Stimulated activated CD4-positive, alpha-beta T cell treated with anti-CD3 and anti-CD28 coated beads, Interleukin-12 subunit alpha, Interleukin-12 subunit beta, amount 100 ng/mL, for 4 hours (primary cell): ENCODE results near the gene NOS2.

Experiments
- DNase-seq: peaks from one replicate; pipeline ENCODE4 v3.0.0-alpha.2; 2020

NOS2 gene

GRCh38 chr17:27818401-27819105 lies 18.2 kb upstream of the NOS2 start:
- DNase-seq: no peak

GRCh38 chr17:27817731-27818130 lies 17.4 kb upstream of the NOS2 start:
- DNase-seq: no peak

GRCh38 chr17:27816946-27817345 lies 16.6 kb upstream of the NOS2 start:
- no peak for DNase-seq

GRCh38 chr17:27811961-27812360 lies 11.6 kb upstream of the NOS2 start:
- no peak for DNase-seq

- no peak for DNase-seq
Observed at GRCh38 chr17:27810902-27811557, 10.7 kb upstream of the NOS2 start.

- no peak for DNase-seq
Observed at GRCh38 chr17:27810211-27810901, 10.0 kb upstream of the NOS2 start.

GRCh38 chr17:27809555-27809954 lies 9.2 kb upstream of the NOS2 start:
- DNase-seq: no peak

GRCh38 chr17:27808628-27809027 lies 8.3 kb upstream of the NOS2 start:
- no peak for DNase-seq

GRCh38 chr17:27807567-27808470 lies 7.5 kb upstream of the NOS2 start:
- DNase-seq: peak; percentile 40

GRCh38 chr17:27805520-27806146 lies 5.3 kb upstream of the NOS2 start:
- peak; percentile 73 for DNase-seq

- DNase-seq: no peak
Observed at GRCh38 chr17:27804113-27804512, 3.8 kb upstream of the NOS2 start.

GRCh38 chr17:27802962-27803680 lies 2.8 kb upstream of the NOS2 start:
- no peak for DNase-seq

GRCh38 chr17:27802033-27802432 lies 1.7 kb upstream of the NOS2 start:
- DNase-seq: no peak

- DNase-seq: no peak
Observed at GRCh38 chr17:27798376-27798775, 2.0 kb downstream of the NOS2 start.

- no peak for DNase-seq
Observed at GRCh38 chr17:27797390-27798091, 2.8 kb downstream of the NOS2 start.

GRCh38 chr17:27793906-27794569 lies 6.3 kb downstream of the NOS2 start:
- DNase-seq: no peak

GRCh38 chr17:27793168-27793905 lies 7.0 kb downstream of the NOS2 start:
- DNase-seq: no peak

- DNase-seq: no peak
Observed at GRCh38 chr17:27792095-27792494, 8.2 kb downstream of the NOS2 start.

GRCh38 chr17:27788919-27789318 lies 11.4 kb downstream of the NOS2 start:
- no peak for DNase-seq
